Breast epithelium (tissue), 3 donors: ENCODE results near the gene EGFL7.

Source experiments
- CTCF ChIP-seq, 3 donors: fragments of 450-650 bp; IDR thresholded peaks; one replicate each; pipeline ENCODE4 v1.5.1; 2016 to 2017; ENCODE audit warnings: antibody characterized with exemption in 3 of 3, mild to moderate bottlenecking in 3 of 3, moderate library complexity in 3 of 3
- POLR2A ChIP-seq: fragments of 450-650 bp; IDR thresholded peaks from one replicate; pipeline ENCODE4 v1.6.1; 2016; ENCODE audit warnings: antibody characterized with exemption, mild to moderate bottlenecking, moderate library complexity

GRCh38 chr9:136707849-136708517, 45.3 kb downstream of the EGFL7 start:
- TF ChIP-seq POLR2A (no peak), CTCF (IDR thresholded peaks at IDR 0.05) (no peak)
